K562 (cell line): ENCODE measurements around the gene ADCY6. TPM values are rescaled to one million over a fixed set of nuclear protein-coding genes. Genes with fewer than 3 reads are reported as not detected.

Source experiments
- ARID2 ChIP-seq: fragments of 450-650 bp; IDR thresholded peaks from 2 replicates; pipeline ENCODE4 v1.6.1; 2017; ENCODE audit warnings: antibody characterized with exemption, mild to moderate bottlenecking
- CHD4 ChIP-seq: fragments of 200-600 bp; sonication (generic); IDR thresholded peaks from 3 replicates; pipeline ENCODE4 v1.6.1; 2012; ENCODE audit warnings: low read depth, mild to moderate bottlenecking, mixed read lengths, low read length, inconsistent platforms; ENCODE audit not compliant: insufficient read depth, insufficient replicate concordance, poor library complexity, severe bottlenecking
- EHMT2 ChIP-seq: fragments of 450-650 bp; IDR thresholded peaks from 2 replicates; pipeline ENCODE4 v1.6.1; 2018; ENCODE audit warnings: antibody characterized with exemption
- GTF2E2 ChIP-seq: fragments of 200-800 bp; sonication (Bioruptor generic); IDR thresholded peaks from 2 replicates; pipeline ENCODE4 v1.6.1; 2016; ENCODE audit warnings: missing genetic modification characterization, missing compliant biosample characterization
- HCFC1 ChIP-seq: IDR thresholded peaks from 2 replicates; pipeline ENCODE4 v1.6.1; 2012; ENCODE audit warnings: low read depth, low read length, improper control_type of control experiment
- KAT8 ChIP-seq: fragments of 450-650 bp; IDR thresholded peaks from 2 replicates; pipeline ENCODE4 v1.6.1; 2016; ENCODE audit warnings: low read depth, mild to moderate bottlenecking
- POLR3A ChIP-seq: IDR thresholded peaks from 2 replicates; pipeline ENCODE4 v1.6.1; 2011; ENCODE audit warnings: borderline replicate concordance, mild to moderate bottlenecking, moderate library complexity; ENCODE audit not compliant: insufficient read length, insufficient read depth; ENCODE audit errors: extremely low read depth
- SAFB ChIP-seq: fragments of 200-400 bp; formaldehyde crosslinking; IDR thresholded peaks from 2 replicates; pipeline ENCODE4 v1.6.1; 2017; ENCODE audit warnings: low read depth, low read length, borderline replicate concordance
- TCF7L2 ChIP-seq: fragments of 150-350 bp; IDR thresholded peaks from 2 replicates; pipeline ENCODE4 v1.6.1; 2016; ENCODE audit warnings: low read depth, mild to moderate bottlenecking, low read length, moderate library complexity
- ZNF133 ChIP-seq: fragments of 250-450 bp; sonication (Bioruptor Pico); IDR thresholded peaks from 2 replicates; pipeline ENCODE4 v1.4.0; 2020; ENCODE audit warnings: mild to moderate bottlenecking
- ZNF134 ChIP-seq: fragments of 250-450 bp; sonication (Bioruptor Pico); conservative IDR thresholded peaks from 2 replicates; pipeline ENCODE4 v1.4.0; 2020
- ZNF668 ChIP-seq: fragments of 250-450 bp; sonication (Bioruptor Pico); IDR thresholded peaks from 2 replicates; pipeline ENCODE4 v1.8.0; 2022; ENCODE audit warnings: mild to moderate bottlenecking, inconsistent platforms
- ZNF764 ChIP-seq: fragments of 250-450 bp; sonication (Bioruptor Pico); IDR thresholded peaks from 2 replicates; pipeline ENCODE4 v1.4.0; 2020; ENCODE audit warnings: low read depth, mild to moderate bottlenecking, moderate library complexity
- polyA plus RNA-seq, 8 experiments: library from polyadenylated mRNA; depleted of rRNA in 4 of 8; stranded (reverse) in 5 of 8; unstranded in 3 of 8; fragments of >200 nt; fragmentation: Nextera tagmentation in 2 of 8; fragmentation: Illumina TruSeq in 1 of 8; extraction: Ambion mirVana in 2 of 8; extraction: Trizol in 1 of 8; gene quantifications; 2 replicates each; pipeline versions ENCODE4 v1.2.1 to v1.2.3, GENCODE V29; 2011 to 2014; ENCODE audit warnings: inconsistent platforms in 1 of 8, missing spikeins in 1 of 8
- total RNA-seq, 7 experiments: library from RNA; depleted of rRNA in 6 of 7; stranded (reverse); fragments of >200 nt in 6 of 7; fragmentation: Illumina TruSeq in 2 of 7; extraction: Trizol in 2 of 7; gene quantifications; 2 replicates each; pipeline versions ENCODE4 v1.2.1 to v1.2.3, GENCODE V29; 2011 to 2021; ENCODE audit warnings: low replicate concordance in 1 of 7
- TF ChIP-seq, protein P1 (sequence below): sonication (generic); formaldehyde crosslinking; IDR thresholded peaks from 2 replicates; pipeline ENCODE4 v1.8.0; 2023; ENCODE audit warnings: mild to moderate bottlenecking, missing genetic modification reagents
- TF ChIP-seq, protein P2 (sequence below): fragments of 450-650 bp; IDR thresholded peaks from 2 replicates; pipeline ENCODE4 v1.6.1; 2016; ENCODE audit warnings: borderline replicate concordance
- TF ChIP-seq, protein P3 (sequence below): fragments of 450-650 bp; IDR thresholded peaks from 2 replicates; pipeline ENCODE4 v1.6.1; 2016; ENCODE audit warnings: low read depth, mild to moderate bottlenecking, moderate library complexity
- TF ChIP-seq, protein P4 (sequence below): fragments of 450-650 bp; formaldehyde crosslinking; IDR thresholded peaks from 2 replicates; pipeline ENCODE4 v1.4.0; 2020; ENCODE audit warnings: mild to moderate bottlenecking
- TF ChIP-seq, protein P5 (sequence below), 2 experiments: IDR thresholded peaks; 2 replicates each; pipeline ENCODE4 v1.6.1; 2011; ENCODE audit warnings: borderline replicate concordance in 1 of 2, control low read depth in 1 of 2, low read depth in 1 of 2, low read length in 1 of 2, mild to moderate bottlenecking in 1 of 2, mixed read lengths in 1 of 2, moderate library complexity in 1 of 2; ENCODE audit not compliant: insufficient read depth in 1 of 2, insufficient read length in 1 of 2, poor library complexity in 1 of 2, severe bottlenecking in 1 of 2; ENCODE audit errors: extremely low read depth in 1 of 2

The ADCY6 gene
- total and polyA plus RNA-seq, 9 of the 15 experiments (the other 6 are each of a cell fraction or from before 2014, with no cell fraction given): 0.01 to 1.0 (median 0.53) TPM

DNA sequence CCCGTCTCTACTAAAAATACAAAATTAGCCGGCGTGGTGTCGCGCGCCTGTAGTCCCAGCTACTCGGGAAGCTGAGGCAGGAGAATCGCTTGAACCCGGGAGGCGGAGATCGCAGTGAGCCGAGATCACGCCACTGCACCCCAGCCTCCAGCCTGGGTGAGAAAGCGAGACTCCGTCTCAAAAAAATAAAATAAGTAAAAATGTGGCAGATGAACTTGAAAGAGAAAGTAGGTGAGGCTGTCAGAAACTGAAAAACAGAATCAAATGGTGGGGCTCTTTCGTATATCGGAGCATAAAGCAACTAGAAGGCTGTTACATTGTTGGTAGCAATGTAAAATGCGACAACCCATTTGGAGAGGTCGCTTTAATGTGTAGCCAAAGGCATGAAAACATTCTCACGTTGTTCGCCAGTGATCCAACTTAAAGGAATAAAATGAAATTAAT, 71.6 kb downstream of the ADCY6 start (continued):
- TF ChIP-seq, protein P1, sequence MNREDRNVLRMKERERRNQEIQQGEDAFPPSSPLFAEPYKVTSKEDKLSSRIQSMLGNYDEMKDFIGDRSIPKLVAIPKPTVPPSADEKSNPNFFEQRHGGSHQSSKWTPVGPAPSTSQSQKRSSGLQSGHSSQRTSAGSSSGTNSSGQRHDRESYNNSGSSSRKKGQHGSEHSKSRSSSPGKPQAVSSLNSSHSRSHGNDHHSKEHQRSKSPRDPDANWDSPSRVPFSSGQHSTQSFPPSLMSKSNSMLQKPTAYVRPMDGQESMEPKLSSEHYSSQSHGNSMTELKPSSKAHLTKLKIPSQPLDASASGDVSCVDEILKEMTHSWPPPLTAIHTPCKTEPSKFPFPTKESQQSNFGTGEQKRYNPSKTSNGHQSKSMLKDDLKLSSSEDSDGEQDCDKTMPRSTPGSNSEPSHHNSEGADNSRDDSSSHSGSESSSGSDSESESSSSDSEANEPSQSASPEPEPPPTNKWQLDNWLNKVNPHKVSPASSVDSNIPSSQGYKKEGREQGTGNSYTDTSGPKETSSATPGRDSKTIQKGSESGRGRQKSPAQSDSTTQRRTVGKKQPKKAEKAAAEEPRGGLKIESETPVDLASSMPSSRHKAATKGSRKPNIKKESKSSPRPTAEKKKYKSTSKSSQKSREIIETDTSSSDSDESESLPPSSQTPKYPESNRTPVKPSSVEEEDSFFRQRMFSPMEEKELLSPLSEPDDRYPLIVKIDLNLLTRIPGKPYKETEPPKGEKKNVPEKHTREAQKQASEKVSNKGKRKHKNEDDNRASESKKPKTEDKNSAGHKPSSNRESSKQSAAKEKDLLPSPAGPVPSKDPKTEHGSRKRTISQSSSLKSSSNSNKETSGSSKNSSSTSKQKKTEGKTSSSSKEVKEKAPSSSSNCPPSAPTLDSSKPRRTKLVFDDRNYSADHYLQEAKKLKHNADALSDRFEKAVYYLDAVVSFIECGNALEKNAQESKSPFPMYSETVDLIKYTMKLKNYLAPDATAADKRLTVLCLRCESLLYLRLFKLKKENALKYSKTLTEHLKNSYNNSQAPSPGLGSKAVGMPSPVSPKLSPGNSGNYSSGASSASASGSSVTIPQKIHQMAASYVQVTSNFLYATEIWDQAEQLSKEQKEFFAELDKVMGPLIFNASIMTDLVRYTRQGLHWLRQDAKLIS: no peak
- TF ChIP-seq, protein P2, sequence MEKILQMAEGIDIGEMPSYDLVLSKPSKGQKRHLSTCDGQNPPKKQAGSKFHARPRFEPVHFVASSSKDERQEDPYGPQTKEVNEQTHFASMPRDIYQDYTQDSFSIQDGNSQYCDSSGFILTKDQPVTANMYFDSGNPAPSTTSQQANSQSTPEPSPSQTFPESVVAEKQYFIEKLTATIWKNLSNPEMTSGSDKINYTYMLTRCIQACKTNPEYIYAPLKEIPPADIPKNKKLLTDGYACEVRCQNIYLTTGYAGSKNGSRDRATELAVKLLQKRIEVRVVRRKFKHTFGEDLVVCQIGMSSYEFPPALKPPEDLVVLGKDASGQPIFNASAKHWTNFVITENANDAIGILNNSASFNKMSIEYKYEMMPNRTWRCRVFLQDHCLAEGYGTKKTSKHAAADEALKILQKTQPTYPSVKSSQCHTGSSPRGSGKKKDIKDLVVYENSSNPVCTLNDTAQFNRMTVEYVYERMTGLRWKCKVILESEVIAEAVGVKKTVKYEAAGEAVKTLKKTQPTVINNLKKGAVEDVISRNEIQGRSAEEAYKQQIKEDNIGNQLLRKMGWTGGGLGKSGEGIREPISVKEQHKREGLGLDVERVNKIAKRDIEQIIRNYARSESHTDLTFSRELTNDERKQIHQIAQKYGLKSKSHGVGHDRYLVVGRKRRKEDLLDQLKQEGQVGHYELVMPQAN: peak; percentile 60; the same call in 1 of the 2 replicates
- no peak for TF ChIP-seq POLR3A
- TF ChIP-seq ZNF134 (CRISPR knock-in tag): no peak
- TF ChIP-seq TCF7L2: no peak
- TF ChIP-seq GTF2E2 (tag): peak; percentile 88
- TF ChIP-seq, protein P3, sequence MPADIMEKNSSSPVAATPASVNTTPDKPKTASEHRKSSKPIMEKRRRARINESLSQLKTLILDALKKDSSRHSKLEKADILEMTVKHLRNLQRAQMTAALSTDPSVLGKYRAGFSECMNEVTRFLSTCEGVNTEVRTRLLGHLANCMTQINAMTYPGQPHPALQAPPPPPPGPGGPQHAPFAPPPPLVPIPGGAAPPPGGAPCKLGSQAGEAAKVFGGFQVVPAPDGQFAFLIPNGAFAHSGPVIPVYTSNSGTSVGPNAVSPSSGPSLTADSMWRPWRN: no peak
- peak; percentile 57 for TF ChIP-seq CHD4
- TF ChIP-seq, protein P4, sequence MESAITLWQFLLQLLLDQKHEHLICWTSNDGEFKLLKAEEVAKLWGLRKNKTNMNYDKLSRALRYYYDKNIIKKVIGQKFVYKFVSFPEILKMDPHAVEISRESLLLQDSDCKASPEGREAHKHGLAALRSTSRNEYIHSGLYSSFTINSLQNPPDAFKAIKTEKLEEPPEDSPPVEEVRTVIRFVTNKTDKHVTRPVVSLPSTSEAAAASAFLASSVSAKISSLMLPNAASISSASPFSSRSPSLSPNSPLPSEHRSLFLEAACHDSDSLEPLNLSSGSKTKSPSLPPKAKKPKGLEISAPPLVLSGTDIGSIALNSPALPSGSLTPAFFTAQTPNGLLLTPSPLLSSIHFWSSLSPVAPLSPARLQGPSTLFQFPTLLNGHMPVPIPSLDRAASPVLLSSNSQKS: no peak
- TF ChIP-seq SAFB: no peak
- no peak for TF ChIP-seq HCFC1
- TF ChIP-seq ZNF133 (CRISPR knock-in tag): no peak
- no peak for TF ChIP-seq KAT8
- no peak for TF ChIP-seq ZNF668
- TF ChIP-seq EHMT2: peak; percentile 22; the same call in 1 of the 2 replicates
- TF ChIP-seq, protein P5, sequence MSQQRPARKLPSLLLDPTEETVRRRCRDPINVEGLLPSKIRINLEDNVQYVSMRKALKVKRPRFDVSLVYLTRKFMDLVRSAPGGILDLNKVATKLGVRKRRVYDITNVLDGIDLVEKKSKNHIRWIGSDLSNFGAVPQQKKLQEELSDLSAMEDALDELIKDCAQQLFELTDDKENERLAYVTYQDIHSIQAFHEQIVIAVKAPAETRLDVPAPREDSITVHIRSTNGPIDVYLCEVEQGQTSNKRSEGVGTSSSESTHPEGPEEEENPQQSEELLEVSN (IDR thresholded peaks at IDR 0.05; ENCODE audit: borderline replicate concordance in 1 of 2, extremely low read depth in 1 of 2, insufficient read depth in 1 of 2, insufficient read length in 1 of 2, low read depth in 1 of 2, low read length in 1 of 2, poor library complexity in 1 of 2, severe bottlenecking in 1 of 2): no peak
- TF ChIP-seq ZNF764: 0 out of 2 replicates have a peak, but pooled peaks have one; percentile 2
- TF ChIP-seq ARID2: 0 out of 2 replicates have a peak, but pooled peaks have one; percentile 44
